GM12865 (cell line): ENCODE data around the gene CYLD.

Experiments used
- DNase-seq: peaks from one replicate; pipeline ENCODE4 v3.0.0; 2010; ENCODE audit warnings: low read depth
- H3K4me3 ChIP-seq: 2 replicates; pipeline ENCODE4 v1.5.1; 2011; ENCODE audit warnings: mild to moderate bottlenecking, low read depth, low read length, control low read depth
- TF ChIP-seq, protein P1 (sequence below): IDR thresholded peaks from 2 replicates; pipeline ENCODE4 v1.5.1; 2011; ENCODE audit warnings: low read length, control low read depth, low read depth, inconsistent platforms; ENCODE audit not compliant: insufficient read depth; ENCODE audit errors: missing control alignments

Gene CYLD

DNA sequence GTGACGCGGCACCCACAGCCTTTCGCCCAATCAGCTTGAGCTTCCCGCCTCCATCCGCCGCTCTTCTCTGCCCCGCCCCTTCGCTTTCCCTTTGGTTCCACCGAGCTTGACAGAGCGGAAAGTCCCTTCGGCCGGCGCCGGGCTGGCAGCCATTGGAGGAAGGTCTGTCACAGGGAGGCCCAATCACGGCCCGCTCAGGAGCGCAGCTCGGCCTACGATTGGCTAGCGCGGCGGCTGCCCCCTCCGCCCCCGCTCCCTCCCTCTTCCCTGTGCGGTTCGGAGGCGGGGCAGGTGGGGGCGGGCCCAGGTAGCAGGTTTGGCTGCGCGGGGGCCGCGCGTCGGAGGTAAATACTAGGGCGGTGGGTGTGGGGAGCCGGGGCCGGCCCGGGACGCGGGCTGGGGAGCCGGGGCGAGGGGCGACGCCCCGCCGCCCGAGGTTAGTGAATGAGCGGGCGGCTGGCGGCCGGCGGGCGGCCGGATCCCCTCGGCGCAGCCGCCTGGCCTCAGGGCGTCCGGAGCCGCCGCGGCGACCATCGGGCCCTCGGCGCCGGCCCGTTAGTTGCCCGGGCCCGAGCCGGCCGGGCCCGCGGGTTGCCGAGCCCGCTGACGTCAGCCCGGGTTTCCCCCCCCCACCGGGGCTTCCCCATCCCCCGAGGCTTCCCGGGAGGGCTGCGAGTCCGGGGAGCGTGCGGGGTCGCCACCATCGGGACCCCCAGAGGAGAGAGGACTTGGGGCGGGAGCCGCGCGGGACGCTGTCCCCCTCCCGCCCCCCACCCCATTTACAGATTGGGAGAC is at the start of gene CYLD:
Gene CYLD, plus strand, starts transcription at position 306 of the 795 bp plus-strand sequence. CDS start 7,613 bp downstream, outside the sequence.
- TF ChIP-seq, protein P1, sequence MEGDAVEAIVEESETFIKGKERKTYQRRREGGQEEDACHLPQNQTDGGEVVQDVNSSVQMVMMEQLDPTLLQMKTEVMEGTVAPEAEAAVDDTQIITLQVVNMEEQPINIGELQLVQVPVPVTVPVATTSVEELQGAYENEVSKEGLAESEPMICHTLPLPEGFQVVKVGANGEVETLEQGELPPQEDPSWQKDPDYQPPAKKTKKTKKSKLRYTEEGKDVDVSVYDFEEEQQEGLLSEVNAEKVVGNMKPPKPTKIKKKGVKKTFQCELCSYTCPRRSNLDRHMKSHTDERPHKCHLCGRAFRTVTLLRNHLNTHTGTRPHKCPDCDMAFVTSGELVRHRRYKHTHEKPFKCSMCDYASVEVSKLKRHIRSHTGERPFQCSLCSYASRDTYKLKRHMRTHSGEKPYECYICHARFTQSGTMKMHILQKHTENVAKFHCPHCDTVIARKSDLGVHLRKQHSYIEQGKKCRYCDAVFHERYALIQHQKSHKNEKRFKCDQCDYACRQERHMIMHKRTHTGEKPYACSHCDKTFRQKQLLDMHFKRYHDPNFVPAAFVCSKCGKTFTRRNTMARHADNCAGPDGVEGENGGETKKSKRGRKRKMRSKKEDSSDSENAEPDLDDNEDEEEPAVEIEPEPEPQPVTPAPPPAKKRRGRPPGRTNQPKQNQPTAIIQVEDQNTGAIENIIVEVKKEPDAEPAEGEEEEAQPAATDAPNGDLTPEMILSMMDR, result no peak
- DNase-seq, result peak; percentile 100
- H3K4me3 ChIP-seq, result peak within 1 kb of the TSS; percentile 72

DNA sequence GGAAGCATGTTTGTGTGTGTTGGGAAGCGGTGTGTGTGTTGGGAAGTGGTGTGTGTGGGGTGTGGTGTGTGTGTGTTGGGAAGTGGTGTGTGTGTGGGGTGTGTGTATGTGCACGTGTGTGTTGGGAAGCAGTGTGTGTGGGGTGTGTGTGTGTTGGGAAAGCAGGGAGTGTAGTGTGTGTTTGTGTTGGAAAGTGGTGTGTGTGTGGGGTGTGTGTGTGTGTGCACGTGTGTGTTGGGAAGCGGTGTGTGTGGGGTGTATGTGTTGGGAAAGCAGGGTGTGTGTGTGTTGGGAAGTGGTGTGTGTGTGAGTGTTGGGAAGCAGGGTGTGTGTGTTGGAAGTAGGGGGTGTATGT is 49.3 kb upstream of the CYLD start:
- TF ChIP-seq, protein P1, result no peak
- H3K4me3 ChIP-seq, result no peak overlapping the region
- DNase-seq, result no peak

DNA sequence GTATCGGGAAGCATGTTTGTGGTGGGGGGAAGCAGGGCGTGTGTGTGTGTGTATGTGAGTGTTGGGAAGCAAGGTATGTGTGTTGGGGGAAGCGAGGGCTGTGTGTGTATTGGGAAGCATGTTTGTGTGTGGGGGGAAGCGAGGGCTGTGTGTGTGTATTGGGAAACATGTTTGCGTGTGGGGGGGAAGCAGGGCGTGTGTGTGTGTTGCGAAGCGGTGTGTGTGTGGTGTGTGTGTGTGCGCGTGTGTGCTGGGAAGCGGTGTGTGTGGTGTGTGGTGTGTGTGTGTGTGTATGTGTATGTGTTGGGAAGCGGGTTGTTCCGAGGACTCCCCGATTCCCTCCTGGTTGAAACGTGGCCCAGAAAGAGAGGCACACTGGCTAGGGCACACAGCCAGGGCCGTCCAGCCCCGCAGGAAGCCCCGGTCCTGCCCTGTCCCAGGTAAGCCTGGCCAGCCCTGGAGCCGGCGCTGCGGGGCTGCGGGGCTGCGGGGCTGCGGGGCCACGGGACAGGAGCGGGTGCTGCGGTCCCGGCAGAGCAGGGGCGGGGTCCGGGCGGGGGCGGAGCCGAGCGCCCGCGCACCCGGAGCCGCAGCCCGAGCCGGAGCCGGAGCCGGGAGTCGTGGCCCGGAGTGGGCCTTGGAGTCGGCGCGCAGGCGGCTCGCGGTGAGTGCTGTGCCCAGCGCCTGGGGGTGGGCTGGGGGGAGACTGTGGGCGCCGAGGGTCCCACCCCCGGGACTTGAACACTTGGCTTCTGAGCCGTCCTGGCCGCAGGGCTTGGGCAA is 48.7 kb upstream of the CYLD start, which contains the start of gene NOD2:
Gene NOD2, plus strand, starts transcription at position 608 of the 783 bp plus-strand sequence. CDS start 5,890 bp downstream, outside the sequence.
- H3K4me3 ChIP-seq, result peak within 1 kb of the TSS; percentile 60
- peak; percentile 32 for DNase-seq
- TF ChIP-seq, protein P1, result no peak

DNA sequence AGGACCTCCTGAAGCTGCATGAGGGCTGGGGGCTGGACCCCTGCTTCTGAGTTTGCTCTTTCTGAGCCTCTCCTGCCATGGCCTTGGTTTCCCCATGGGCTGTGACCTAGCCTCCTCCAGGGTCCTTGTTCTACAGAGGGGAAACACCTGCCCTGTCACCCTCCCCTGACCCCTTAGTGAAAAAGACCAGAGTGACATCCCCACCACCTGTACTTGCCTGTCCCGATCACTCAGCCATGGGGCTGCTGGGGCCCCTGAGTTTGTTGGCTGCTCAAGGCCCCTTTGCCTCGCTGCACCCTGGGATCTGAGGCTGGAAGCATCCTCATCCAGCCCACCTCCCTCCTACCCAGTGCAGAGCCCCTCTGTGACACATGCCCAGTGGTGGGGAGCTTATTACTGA is 47.7 kb upstream of the CYLD start:
- DNase-seq, result peak; percentile 43
- H3K4me3 ChIP-seq, result peak overlapping the region; percentile 60

DNA sequence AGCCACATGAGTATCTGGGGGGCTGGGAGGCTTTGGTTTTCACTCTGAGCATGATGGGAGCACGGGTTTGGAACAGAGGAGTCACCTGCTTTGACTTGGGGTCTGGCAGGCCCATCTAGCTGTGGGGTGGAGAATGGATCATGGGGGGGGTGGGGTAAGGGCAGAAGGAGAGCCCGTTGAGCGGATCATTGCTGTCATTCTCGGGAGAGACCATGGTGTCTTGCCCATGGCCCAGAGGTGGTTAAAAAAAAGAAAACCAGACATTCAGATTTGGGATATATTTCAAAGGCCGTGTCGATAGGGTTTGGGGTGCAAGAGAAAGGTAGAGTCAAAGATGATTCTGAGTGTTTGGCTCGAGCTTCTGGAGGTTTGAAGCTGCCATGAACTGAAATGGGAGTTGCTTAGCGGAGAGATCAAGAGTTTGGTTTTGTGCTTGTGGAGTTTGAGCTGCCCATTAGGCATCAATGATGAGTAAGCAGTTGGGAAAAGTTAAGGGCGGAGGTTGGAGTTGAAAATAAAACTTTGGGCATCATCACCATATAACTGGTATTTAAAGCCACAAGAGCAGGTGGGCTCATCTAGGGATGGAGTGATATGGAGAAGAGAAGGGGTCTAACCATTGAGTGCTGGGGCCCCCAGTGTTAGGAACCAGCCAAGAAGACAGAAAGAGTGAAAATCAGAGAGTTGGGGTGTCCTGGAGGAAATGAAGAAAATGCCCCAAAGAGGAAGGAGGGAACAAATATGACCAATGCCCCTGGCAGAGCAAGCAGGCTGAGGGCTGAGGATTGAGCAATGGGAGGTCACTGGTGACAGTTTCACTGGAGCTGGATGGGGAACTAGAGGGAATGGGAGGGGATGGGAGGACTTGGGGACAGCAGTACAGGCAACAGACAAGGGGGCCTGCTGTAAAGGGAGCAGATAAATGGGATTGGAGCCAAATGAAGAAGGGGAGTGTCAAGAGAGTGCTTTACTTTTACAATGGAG is 46.6 kb upstream of the CYLD start:
- peak overlapping the region; percentile 60 for H3K4me3 ChIP-seq
- TF ChIP-seq, protein P1, result no peak
- DNase-seq, result no peak

More for the DNA sequence above, 47.7 kb upstream of the CYLD start:
- TF ChIP-seq, protein P1, result no peak

DNA sequence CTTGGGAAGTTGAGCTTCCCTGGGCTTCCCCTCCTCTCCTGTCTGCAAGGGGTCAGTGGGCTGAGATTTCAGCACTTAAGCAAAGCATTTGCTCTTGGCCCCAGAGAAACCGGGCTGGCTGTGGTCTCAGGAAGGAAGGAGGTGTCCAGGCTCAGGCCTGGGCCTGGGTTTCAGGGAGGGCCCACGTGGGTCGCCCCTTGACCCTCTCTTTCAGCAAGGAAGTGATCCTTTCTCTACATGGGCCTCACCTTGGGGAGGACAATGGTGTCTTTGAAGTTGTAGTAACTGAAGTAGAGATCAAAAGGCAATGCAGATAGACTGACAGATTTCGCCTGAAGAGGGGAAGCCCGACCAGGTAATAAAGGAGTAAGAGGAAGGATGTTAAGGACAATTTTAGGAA is 45.8 kb upstream of the CYLD start:
- DNase-seq, result peak; percentile 51
- TF ChIP-seq, protein P1, result no peak
- peak overlapping the region; percentile 57 for H3K4me3 ChIP-seq
